Neuronal stem cell (in vitro differentiated cells): Measurements from ENCODE around the gene PRSS53.
"Not testable (repeated sequence)": the region's sequence is repeated elsewhere in the genome, so short reads cannot be mapped to it uniquely, and the experiment has no call there.

ENCODE experiments used
- DNase-seq: peaks from one replicate; pipeline ENCODE4 v3.0.0-alpha.2; 2013; ENCODE audit warnings: low spot score
- H2AFZ ChIP-seq: one replicate; pipeline ENCODE4 v1.6.1; 2013; ENCODE audit warnings: mild to moderate bottlenecking, low read length, inconsistent platforms
- H2AK5ac ChIP-seq: 2 replicates; pipeline ENCODE4 v1.6.1; 2013; ENCODE audit warnings: low read depth, mild to moderate bottlenecking, inconsistent platforms, low read length, moderate library complexity, mixed read lengths
- H2BK120ac ChIP-seq: 2 replicates; pipeline ENCODE4 v1.6.1; 2013; ENCODE audit warnings: low read depth, mild to moderate bottlenecking, inconsistent platforms, low read length, moderate library complexity, mixed read lengths
- H2BK12ac ChIP-seq: one replicate; pipeline ENCODE4 v1.6.1; 2013; ENCODE audit warnings: low read length, inconsistent platforms
- H2BK15ac ChIP-seq: 2 replicates; pipeline ENCODE4 v1.6.1; 2013; ENCODE audit warnings: mild to moderate bottlenecking, low read length, inconsistent platforms, mixed read lengths
- H2BK5ac ChIP-seq: one replicate; pipeline ENCODE4 v1.6.1; 2013; ENCODE audit warnings: inconsistent platforms, mild to moderate bottlenecking, low read length, moderate library complexity
- H3K14ac ChIP-seq: one replicate; pipeline ENCODE4 v1.6.1; 2013; ENCODE audit warnings: low read length, inconsistent platforms
- H3K18ac ChIP-seq: 2 replicates; pipeline ENCODE4 v1.6.1; 2013; ENCODE audit warnings: low read length, inconsistent platforms
- H3K23ac ChIP-seq: 2 replicates; pipeline ENCODE4 v1.6.1; 2013; ENCODE audit warnings: low read depth, mild to moderate bottlenecking, mixed read lengths, low read length, inconsistent platforms; ENCODE audit not compliant: poor library complexity
- H3K27ac ChIP-seq: replicated peaks from 3 replicates; pipeline ENCODE4 v1.5.1; 2013; ENCODE audit warnings: low read length, inconsistent platforms
- H3K27me3 ChIP-seq, 3 experiments: 2 replicates each; pipeline ENCODE4 v1.6.1; 2013; ENCODE audit warnings: low read length in 3 of 3, mild to moderate bottlenecking in 2 of 3, inconsistent platforms in 1 of 3, low read depth in 1 of 3, mixed read lengths in 1 of 3, moderate library complexity in 1 of 3; ENCODE audit not compliant: control insufficient read depth in 3 of 3, insufficient read depth in 3 of 3
- H3K36me3 ChIP-seq, 2 donors: replicated peaks in 1 of 2; 2 replicates each; pipeline ENCODE4 v1.6.1; 2013; ENCODE audit warnings: low read length in 2 of 2; ENCODE audit not compliant: control insufficient read depth in 2 of 2, insufficient read depth in 2 of 2
- H3K4ac ChIP-seq: 2 replicates; pipeline ENCODE4 v1.6.1; 2013; ENCODE audit warnings: inconsistent platforms, mild to moderate bottlenecking, low read length, moderate library complexity
- H3K4me1 ChIP-seq, 2 donors: 1 replicate in 1 of 2; 2 replicates in 1 of 2; pipeline ENCODE4 v1.6.1; 2013; ENCODE audit warnings: low read length in 2 of 2, low read depth in 1 of 2; ENCODE audit not compliant: control insufficient read depth in 2 of 2, insufficient read depth in 1 of 2
- H3K4me2 ChIP-seq: one replicate; pipeline ENCODE4 v1.6.1; 2013; ENCODE audit warnings: mild to moderate bottlenecking, low read length, inconsistent platforms; ENCODE audit not compliant: insufficient read depth, poor library complexity, severe bottlenecking
- H3K4me3 ChIP-seq, 2 donors: 2 replicates each; pipeline ENCODE4 v1.5.1; 2013; ENCODE audit warnings: low read length in 2 of 2, mild to moderate bottlenecking in 2 of 2, inconsistent platforms in 1 of 2, moderate library complexity in 1 of 2
- H3K79me1 ChIP-seq: one replicate; pipeline ENCODE4 v1.6.1; 2013; ENCODE audit warnings: low read depth, mild to moderate bottlenecking, inconsistent platforms, low read length, moderate library complexity
- H3K9ac ChIP-seq: one replicate; pipeline ENCODE4 v1.6.1; 2013; ENCODE audit warnings: mild to moderate bottlenecking, low read depth, low read length, inconsistent platforms; ENCODE audit not compliant: poor library complexity
- H3K9me3 ChIP-seq, 2 donors: replicated peaks in 1 of 2; 2 replicates each; pipeline versions ENCODE3 to v1.6.1; 2013; ENCODE audit warnings: low read length in 2 of 2, mild to moderate bottlenecking in 2 of 2, inconsistent platforms in 1 of 2, low read depth in 1 of 2, mixed read lengths in 1 of 2, moderate library complexity in 1 of 2; ENCODE audit not compliant: control insufficient read depth in 2 of 2, insufficient read depth in 1 of 2
- H4K8ac ChIP-seq: one replicate; pipeline ENCODE4 v1.6.1; 2013; ENCODE audit warnings: low read depth, mild to moderate bottlenecking, inconsistent platforms, low read length, moderate library complexity
- H4K91ac ChIP-seq: one replicate; pipeline ENCODE4 v1.6.1; 2013; ENCODE audit warnings: low read length, low read depth, mild to moderate bottlenecking, inconsistent platforms; ENCODE audit not compliant: poor library complexity
- WGBS, 2 donors: extraction: QIAGEN DNeasy Blood & Tissue Kit; methylation state at CpG; one replicate each; pipeline ENCODE4 v1.1.7; 2013; ENCODE audit warnings: missing lambda C conversion rate in 2 of 2, mixed read lengths in 1 of 2; ENCODE audit not compliant: insufficient read length in 2 of 2, insufficient replicate concordance in 1 of 2; ENCODE audit errors: extremely low coverage in 2 of 2; 5-methylcytosine and 5-hydroxymethylcytosine counted together

Gene PRSS53

GRCh38 chr16:31106509-31107464 lies 18.0 kb upstream of the PRSS53 start:
- Histone ChIP-seq H3K27me3 (no peaks in the 10 kb centered on the region), H3K79me1 (peaks cover 8% of the 10 kb centered on the region), H2BK120ac (no peak overlapping the region), H4K91ac (no peak overlapping the region), H3K23ac (no peak overlapping the region), H3K18ac (no peak overlapping the region), H2BK5ac (no peak overlapping the region), H3K4me3 (no peak overlapping the region), H3K9me3 (peaks cover 0 to 1% of the 10 kb centered on the region in 2 donors), H3K4me2 (no peak overlapping the region), H3K4ac (no peak overlapping the region), H3K14ac (no peak overlapping the region), H3K27ac (no peak overlapping the region), H2AK5ac (no peak overlapping the region), H2BK12ac (no peak overlapping the region), H3K4me1 (peaks cover 0 to 7% of the 10 kb centered on the region in 2 donors), H3K36me3 (peaks cover 23 to 25% of the 10 kb centered on the region in 2 donors), H2BK15ac (no peak overlapping the region), H3K9ac (no peak overlapping the region), H2AFZ (peak overlapping the region; percentile 99), H4K8ac (no peak overlapping the region)
- no CpG with 5 or more reads among the region's 28 CpGs for WGBS, 2 donors
- no peak for DNase-seq

- no peak overlapping the region for H4K8ac ChIP-seq
- H3K9ac ChIP-seq = peak overlapping the region; percentile 44
- H2AK5ac ChIP-seq = no peak overlapping the region
- H3K27ac ChIP-seq = no peak overlapping the region
- H3K79me1 ChIP-seq = peaks cover 8% of the 10 kb centered on the region
- H2BK12ac ChIP-seq = no peak overlapping the region
- peaks cover 13 to 15% of the 10 kb centered on the region in 2 donors for H3K36me3 ChIP-seq
- peaks cover 0 to 7% of the 10 kb centered on the region in 2 donors for H3K4me1 ChIP-seq
- H3K4ac ChIP-seq = no peak overlapping the region
- peak overlapping the region; percentile 73 for H3K23ac ChIP-seq
- H3K4me2 ChIP-seq = no peak overlapping the region
- peak overlapping the region; percentile 85 for H2BK15ac ChIP-seq
- no peak overlapping the region for H2BK5ac ChIP-seq
- no CpG with 5 or more reads among the region's 33 CpGs for WGBS, 2 donors
- H2AFZ ChIP-seq = peak overlapping the region; percentile 75
- no peaks in the 10 kb centered on the region for H3K27me3 ChIP-seq
- no peak overlapping the region for H2BK120ac ChIP-seq
- H3K4me3 ChIP-seq = no peak overlapping the region
- peak; percentile 42 for DNase-seq
- H3K14ac ChIP-seq = no peak overlapping the region
- H3K18ac ChIP-seq = peak overlapping the region; percentile 85
- peak overlapping the region; percentile 72 for H4K91ac ChIP-seq
- peaks cover 0 to 1% of the 10 kb centered on the region in 2 donors for H3K9me3 ChIP-seq
Observed at GRCh38 chr16:31105677-31106213, 17.0 kb upstream of the PRSS53 start.

- not testable (repeated sequence) for H3K23ac ChIP-seq, H3K14ac ChIP-seq, H3K4ac ChIP-seq, H3K79me1 ChIP-seq, H3K4me2 ChIP-seq, H3K36me3 ChIP-seq, H3K27ac ChIP-seq, DNase-seq, H2AK5ac ChIP-seq, H3K9me3 ChIP-seq, H4K8ac ChIP-seq, H2BK120ac ChIP-seq, H2BK15ac ChIP-seq, H3K27me3 ChIP-seq, H3K4me1 ChIP-seq, H2BK5ac ChIP-seq, H3K18ac ChIP-seq, H3K9ac ChIP-seq, H2BK12ac ChIP-seq, H4K91ac ChIP-seq, H3K4me3 ChIP-seq
- no CpG with 5 or more reads among the region's 13 CpGs for WGBS, 2 donors
- peak overlapping the region; percentile 66 for H2AFZ ChIP-seq
Observed at GRCh38 chr16:31100876-31101641, 12.3 kb upstream of the PRSS53 start.
